Measurements from ENCODE around the gene TRIM14.
A peak's percentile ranks its signal among the peaks of the same experiment; 100 is the strongest.

The TRIM14 gene

GRCh38 chr9:98118640-98119601, at the start of gene TRIM14:
TRIM14 (minus strand) TSS chr9:98119222; CDS start chr9:98119188, 34 bp downstream.
- Histone ChIP-seq H3K4me3 (ENCODE audit: low read depth, low read length) (peak within 1 kb of the TSS; percentile 93), H3K36me3 (ENCODE audit: insufficient read depth, low read length) (no peaks in the 10 kb centered on the region), H3K79me2 (ENCODE audit: control insufficient read depth, insufficient read depth, low read length, unreplicated experiment) (peaks cover 32% of the 10 kb centered on the region), H3K27me3 (ENCODE audit: insufficient read depth, low read length) (no peaks in the 10 kb centered on the region), H2AFZ (ENCODE audit: low read length, unreplicated experiment) (peak within 1 kb of the TSS; percentile 59), H3K4me1 (ENCODE audit: control insufficient read depth, insufficient read depth, low read length, unreplicated experiment) (peaks cover 9% of the 10 kb centered on the region), H3K27ac (ENCODE audit: low read depth, low read length) (peak within 1 kb of the TSS; percentile 18; the same call in 1 of the 2 replicates)

GRCh38 chr9:98168153-98168780, 49.2 kb upstream of the TRIM14 start:
- no peak overlapping the region for H3K27ac ChIP-seq (ENCODE audit: low read depth, low read length)
- H3K79me2 ChIP-seq (ENCODE audit: control insufficient read depth, insufficient read depth, low read length, unreplicated experiment) = no peaks in the 10 kb centered on the region
- H3K4me1 ChIP-seq (ENCODE audit: control insufficient read depth, insufficient read depth, low read length, unreplicated experiment) = peaks cover 12% of the 10 kb centered on the region
- no peak overlapping the region for H2AFZ ChIP-seq (ENCODE audit: low read length, unreplicated experiment)
- no peak overlapping the region for H3K4me3 ChIP-seq (ENCODE audit: low read depth, low read length)
- H3K36me3 ChIP-seq (ENCODE audit: insufficient read depth, low read length) = no peaks in the 10 kb centered on the region
- H3K27me3 ChIP-seq (ENCODE audit: insufficient read depth, low read length) = no peaks in the 10 kb centered on the region

- no peaks in the 10 kb centered on the region for H3K36me3 ChIP-seq (ENCODE audit: insufficient read depth, low read length)
- H3K27ac ChIP-seq (ENCODE audit: low read depth, low read length) = no peak overlapping the region
- H3K4me3 ChIP-seq (ENCODE audit: low read depth, low read length) = no peak overlapping the region
- H3K27me3 ChIP-seq (ENCODE audit: insufficient read depth, low read length) = no peaks in the 10 kb centered on the region
- peaks cover 8% of the 10 kb centered on the region for H3K4me1 ChIP-seq (ENCODE audit: control insufficient read depth, insufficient read depth, low read length, unreplicated experiment)
- H2AFZ ChIP-seq (ENCODE audit: low read length, unreplicated experiment) = no peak overlapping the region
- no peaks in the 10 kb centered on the region for H3K79me2 ChIP-seq (ENCODE audit: control insufficient read depth, insufficient read depth, low read length, unreplicated experiment)
Observed at GRCh38 chr9:98164912-98165311, 45.9 kb upstream of the TRIM14 start.

- H3K4me3 ChIP-seq (ENCODE audit: low read depth, low read length) = no peak overlapping the region
- no peaks in the 10 kb centered on the region for H3K79me2 ChIP-seq (ENCODE audit: control insufficient read depth, insufficient read depth, low read length, unreplicated experiment)
- H3K4me1 ChIP-seq (ENCODE audit: control insufficient read depth, insufficient read depth, low read length, unreplicated experiment) = no peaks in the 10 kb centered on the region
- H3K36me3 ChIP-seq (ENCODE audit: insufficient read depth, low read length) = no peaks in the 10 kb centered on the region
- no peaks in the 10 kb centered on the region for H3K27me3 ChIP-seq (ENCODE audit: insufficient read depth, low read length)
- H2AFZ ChIP-seq (ENCODE audit: low read length, unreplicated experiment) = no peak overlapping the region
- H3K27ac ChIP-seq (ENCODE audit: low read depth, low read length) = no peak overlapping the region
Observed at GRCh38 chr9:98162613-98163012, 43.6 kb upstream of the TRIM14 start.

GRCh38 chr9:98161851-98162250, 42.8 kb upstream of the TRIM14 start:
- H3K27me3 ChIP-seq (ENCODE audit: insufficient read depth, low read length) = no peaks in the 10 kb centered on the region
- H3K4me3 ChIP-seq (ENCODE audit: low read depth, low read length) = no peak overlapping the region
- no peaks in the 10 kb centered on the region for H3K79me2 ChIP-seq (ENCODE audit: control insufficient read depth, insufficient read depth, low read length, unreplicated experiment)
- no peak overlapping the region for H2AFZ ChIP-seq (ENCODE audit: low read length, unreplicated experiment)
- no peak overlapping the region for H3K27ac ChIP-seq (ENCODE audit: low read depth, low read length)
- no peaks in the 10 kb centered on the region for H3K4me1 ChIP-seq (ENCODE audit: control insufficient read depth, insufficient read depth, low read length, unreplicated experiment)
- no peaks in the 10 kb centered on the region for H3K36me3 ChIP-seq (ENCODE audit: insufficient read depth, low read length)

- no peak overlapping the region for H3K27ac ChIP-seq (ENCODE audit: low read depth, low read length)
- H3K27me3 ChIP-seq (ENCODE audit: insufficient read depth, low read length) = no peaks in the 10 kb centered on the region
- no peak overlapping the region for H2AFZ ChIP-seq (ENCODE audit: low read length, unreplicated experiment)
- H3K79me2 ChIP-seq (ENCODE audit: control insufficient read depth, insufficient read depth, low read length, unreplicated experiment) = no peaks in the 10 kb centered on the region
- H3K36me3 ChIP-seq (ENCODE audit: insufficient read depth, low read length) = no peaks in the 10 kb centered on the region
- H3K4me3 ChIP-seq (ENCODE audit: low read depth, low read length) = no peak overlapping the region
- no peaks in the 10 kb centered on the region for H3K4me1 ChIP-seq (ENCODE audit: control insufficient read depth, insufficient read depth, low read length, unreplicated experiment)
Observed at GRCh38 chr9:98159790-98160189, 40.8 kb upstream of the TRIM14 start.

GRCh38 chr9:98159301-98159700, 40.3 kb upstream of the TRIM14 start:
- no peaks in the 10 kb centered on the region for H3K27me3 ChIP-seq (ENCODE audit: insufficient read depth, low read length)
- H3K79me2 ChIP-seq (ENCODE audit: control insufficient read depth, insufficient read depth, low read length, unreplicated experiment) = no peaks in the 10 kb centered on the region
- no peak overlapping the region for H3K4me3 ChIP-seq (ENCODE audit: low read depth, low read length)
- H3K27ac ChIP-seq (ENCODE audit: low read depth, low read length) = no peak overlapping the region
- no peak overlapping the region for H2AFZ ChIP-seq (ENCODE audit: low read length, unreplicated experiment)
- no peaks in the 10 kb centered on the region for H3K36me3 ChIP-seq (ENCODE audit: insufficient read depth, low read length)
- no peaks in the 10 kb centered on the region for H3K4me1 ChIP-seq (ENCODE audit: control insufficient read depth, insufficient read depth, low read length, unreplicated experiment)

GRCh38 chr9:98158071-98158831, 39.2 kb upstream of the TRIM14 start:
- Histone ChIP-seq H3K27ac (ENCODE audit: low read depth, low read length) (no peak overlapping the region), H3K4me1 (ENCODE audit: control insufficient read depth, insufficient read depth, low read length, unreplicated experiment) (no peaks in the 10 kb centered on the region)

GRCh38 chr9:98157372-98157771, 38.4 kb upstream of the TRIM14 start:
- Histone ChIP-seq H3K36me3 (ENCODE audit: insufficient read depth, low read length) (no peaks in the 10 kb centered on the region), H2AFZ (ENCODE audit: low read length, unreplicated experiment) (no peak overlapping the region), H3K27me3 (ENCODE audit: insufficient read depth, low read length) (no peaks in the 10 kb centered on the region), H3K4me1 (ENCODE audit: control insufficient read depth, insufficient read depth, low read length, unreplicated experiment) (no peaks in the 10 kb centered on the region), H3K4me3 (ENCODE audit: low read depth, low read length) (no peak overlapping the region), H3K79me2 (ENCODE audit: control insufficient read depth, insufficient read depth, low read length, unreplicated experiment) (no peaks in the 10 kb centered on the region), H3K27ac (ENCODE audit: low read depth, low read length) (no peak overlapping the region)

More at GRCh38 chr9:98158071-98158831, 39.2 kb upstream of the TRIM14 start:
- Histone ChIP-seq H2AFZ (ENCODE audit: low read length, unreplicated experiment) (no peak overlapping the region), H3K36me3 (ENCODE audit: insufficient read depth, low read length) (no peaks in the 10 kb centered on the region), H3K27me3 (ENCODE audit: insufficient read depth, low read length) (no peaks in the 10 kb centered on the region), H3K79me2 (ENCODE audit: control insufficient read depth, insufficient read depth, low read length, unreplicated experiment) (no peaks in the 10 kb centered on the region), H3K4me3 (ENCODE audit: low read depth, low read length) (no peak overlapping the region)

GRCh38 chr9:98154678-98155077, 35.7 kb upstream of the TRIM14 start:
- H2AFZ ChIP-seq (ENCODE audit: low read length, unreplicated experiment) = no peak overlapping the region
- no peaks in the 10 kb centered on the region for H3K27me3 ChIP-seq (ENCODE audit: insufficient read depth, low read length)
- H3K79me2 ChIP-seq (ENCODE audit: control insufficient read depth, insufficient read depth, low read length, unreplicated experiment) = no peaks in the 10 kb centered on the region
- no peak overlapping the region for H3K4me3 ChIP-seq (ENCODE audit: low read depth, low read length)
- no peaks in the 10 kb centered on the region for H3K36me3 ChIP-seq (ENCODE audit: insufficient read depth, low read length)
- H3K27ac ChIP-seq (ENCODE audit: low read depth, low read length) = no peak overlapping the region
- no peaks in the 10 kb centered on the region for H3K4me1 ChIP-seq (ENCODE audit: control insufficient read depth, insufficient read depth, low read length, unreplicated experiment)
